Epithelial cell of esophagus (primary cell): ENCODE measurements around the gene PFKM.
"Not testable (repeated sequence)": the region's sequence is repeated elsewhere in the genome, so short reads cannot be mapped to it uniquely, and the experiment has no call there.

ENCODE experiments used
- DNase-seq: peaks from one replicate; pipeline ENCODE4 v3.0.0; 2010; ENCODE audit warnings: low read depth
- H3K4me3 ChIP-seq: 2 replicates; pipeline ENCODE4 v1.5.1; 2011; ENCODE audit warnings: mild to moderate bottlenecking, low read length, control low read depth
- TF ChIP-seq, protein P1 (sequence below): IDR thresholded peaks from 2 replicates; pipeline ENCODE4 v1.5.1; 2011; ENCODE audit warnings: low read depth, mild to moderate bottlenecking, low read length, control low read depth, inconsistent platforms; ENCODE audit not compliant: insufficient read depth; ENCODE audit errors: missing control alignments

The PFKM gene

DNA sequence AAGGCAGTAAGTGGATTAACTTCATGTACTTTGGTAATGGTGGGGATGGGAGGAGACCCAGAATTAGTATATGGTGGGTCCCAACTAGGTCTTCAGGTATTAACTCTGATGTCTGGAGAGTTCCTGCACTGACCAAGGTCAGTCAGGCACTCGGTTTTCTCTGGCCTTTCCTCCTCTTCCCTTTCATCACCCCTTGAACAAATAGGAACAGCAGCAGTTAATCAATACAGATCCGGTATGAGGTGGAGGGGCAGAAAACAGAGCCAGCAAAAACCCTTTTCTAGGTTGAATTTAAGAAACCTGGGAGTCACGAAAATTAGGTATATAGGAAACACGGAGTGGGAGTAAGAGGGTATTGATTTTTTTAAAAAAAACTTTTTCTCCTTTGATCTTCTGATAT is 4.0 kb downstream of the PFKM start:
- DNase-seq = no peak
- no peak overlapping the region for H3K4me3 ChIP-seq
- TF ChIP-seq, protein P1, sequence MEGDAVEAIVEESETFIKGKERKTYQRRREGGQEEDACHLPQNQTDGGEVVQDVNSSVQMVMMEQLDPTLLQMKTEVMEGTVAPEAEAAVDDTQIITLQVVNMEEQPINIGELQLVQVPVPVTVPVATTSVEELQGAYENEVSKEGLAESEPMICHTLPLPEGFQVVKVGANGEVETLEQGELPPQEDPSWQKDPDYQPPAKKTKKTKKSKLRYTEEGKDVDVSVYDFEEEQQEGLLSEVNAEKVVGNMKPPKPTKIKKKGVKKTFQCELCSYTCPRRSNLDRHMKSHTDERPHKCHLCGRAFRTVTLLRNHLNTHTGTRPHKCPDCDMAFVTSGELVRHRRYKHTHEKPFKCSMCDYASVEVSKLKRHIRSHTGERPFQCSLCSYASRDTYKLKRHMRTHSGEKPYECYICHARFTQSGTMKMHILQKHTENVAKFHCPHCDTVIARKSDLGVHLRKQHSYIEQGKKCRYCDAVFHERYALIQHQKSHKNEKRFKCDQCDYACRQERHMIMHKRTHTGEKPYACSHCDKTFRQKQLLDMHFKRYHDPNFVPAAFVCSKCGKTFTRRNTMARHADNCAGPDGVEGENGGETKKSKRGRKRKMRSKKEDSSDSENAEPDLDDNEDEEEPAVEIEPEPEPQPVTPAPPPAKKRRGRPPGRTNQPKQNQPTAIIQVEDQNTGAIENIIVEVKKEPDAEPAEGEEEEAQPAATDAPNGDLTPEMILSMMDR = no peak

GRCh38 chr12:48125542-48125941 is 6.4 kb downstream of the PFKM start:
- DNase-seq, H3K4me3 ChIP-seq: not testable (repeated sequence)

DNA sequence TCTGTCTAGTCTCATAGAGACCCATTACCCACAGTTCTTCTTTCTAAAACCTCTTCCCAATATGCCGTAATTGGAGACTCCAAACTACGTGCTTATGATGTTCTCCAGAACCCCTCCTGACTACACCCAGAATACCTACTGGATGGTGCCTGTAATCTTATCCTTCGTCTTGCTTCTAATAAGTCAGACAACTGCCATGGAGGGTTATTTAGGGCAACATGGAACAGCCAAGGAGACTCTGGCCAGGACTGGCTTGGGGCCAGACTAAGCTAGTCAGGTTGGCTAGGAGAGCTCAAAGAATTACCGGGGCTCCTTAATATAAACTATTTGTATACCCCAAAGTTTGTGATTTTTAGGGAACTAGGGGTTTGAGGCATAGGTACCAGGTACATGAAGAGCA is 6.8 kb downstream of the PFKM start:
- TF ChIP-seq, protein P1 = no peak
- DNase-seq = no peak
- no peak overlapping the region for H3K4me3 ChIP-seq

GRCh38 chr12:48126953-48127630 is 7.9 kb downstream of the PFKM start:
- H3K4me3 ChIP-seq = no peak overlapping the region
- DNase-seq = no peak
- TF ChIP-seq, protein P1 = no peak

GRCh38 chr12:48128800-48129199 is 9.6 kb downstream of the PFKM start:
- no peak for DNase-seq
- TF ChIP-seq, protein P1 = no peak
- H3K4me3 ChIP-seq = no peak overlapping the region

DNA sequence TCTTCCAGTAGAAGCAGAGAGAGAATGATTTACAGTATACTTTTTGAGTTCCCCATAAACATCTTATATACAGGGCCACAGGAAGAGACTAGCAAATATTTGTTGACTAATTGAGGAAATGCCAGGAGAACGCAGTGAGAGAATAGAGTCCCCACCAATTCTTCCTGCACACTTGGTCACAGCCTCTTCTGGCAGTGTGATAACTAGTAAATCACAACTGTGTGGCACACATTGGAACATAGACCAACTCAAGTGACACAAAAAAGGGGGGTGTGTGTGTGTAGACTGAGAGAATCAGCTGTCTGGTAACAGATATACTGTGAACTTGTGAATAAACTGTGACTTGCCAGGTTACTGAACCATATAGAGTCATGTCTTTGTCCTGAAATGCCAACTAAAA is 10.2 kb downstream of the PFKM start:
- TF ChIP-seq, protein P1 = no peak
- no peak overlapping the region for H3K4me3 ChIP-seq
- no peak for DNase-seq

DNA sequence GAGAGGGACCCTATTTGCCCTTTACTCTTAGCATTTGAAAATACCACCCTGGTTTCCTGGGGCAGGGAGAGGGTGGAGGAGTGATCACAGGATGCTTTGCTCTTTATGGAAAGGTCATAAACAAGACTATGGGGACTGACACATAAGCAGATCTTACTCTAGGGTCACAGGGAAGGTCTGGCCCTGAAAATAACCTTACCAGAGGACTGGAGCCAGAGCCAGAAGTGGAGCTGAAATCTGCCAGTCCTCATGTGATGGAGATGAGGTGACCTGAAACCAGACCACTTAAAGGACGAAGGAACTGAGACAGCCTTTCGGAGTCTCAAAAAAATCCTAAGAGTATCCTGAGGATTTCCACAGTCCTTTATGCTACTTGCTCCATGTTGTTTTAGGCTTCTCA is 12.4 kb downstream of the PFKM start:
- TF ChIP-seq, protein P1 = no peak
- no peak overlapping the region for H3K4me3 ChIP-seq
- DNase-seq = no peak
